GM13977 (cell line): ENCODE measurements around the gene TMEM97.

Experiments used
- DNase-seq: peaks from one replicate; pipeline ENCODE4 v3.0.0; 2012; ENCODE audit warnings: low spot score
- CTCF ChIP-seq: IDR thresholded peaks from 2 replicates; pipeline ENCODE4 v1.5.1; 2012; ENCODE audit warnings: mild to moderate bottlenecking, control low read depth; ENCODE audit not compliant: insufficient read depth; ENCODE audit errors: extremely low read depth, missing control alignments
- in situ Hi-C: fragments of 300-500 bp; cut with MboI; formaldehyde crosslinking; loops from one replicate; pipeline ENCODE4 v1.12.0; 2022; ENCODE audit warnings: low sequenced_read_pairs, low pct_unique_long_range_greater_than_20kb, mixed read lengths, inconsistent platforms; ENCODE audit not compliant: unreplicated experiment

The TMEM97 gene

DNA sequence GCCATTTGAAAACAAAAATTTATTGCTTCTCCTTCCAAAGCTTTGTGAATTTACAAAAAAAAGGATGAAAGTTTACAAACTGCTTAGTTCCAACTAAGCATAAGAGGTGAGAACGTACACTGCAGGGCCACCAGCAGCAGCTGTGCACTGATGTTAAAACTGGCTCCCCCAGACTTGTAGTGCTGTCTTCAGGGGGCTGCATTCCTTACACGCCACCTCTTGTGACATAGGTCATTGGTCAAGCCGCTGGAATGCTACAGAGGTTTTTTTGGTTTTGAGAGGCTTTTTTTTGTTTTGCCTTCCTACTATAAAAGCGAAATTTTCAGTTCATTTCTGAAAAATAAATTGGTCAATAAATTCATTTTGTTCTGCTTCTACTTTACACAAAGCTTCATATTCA, 9.3 kb downstream of the TMEM97 start:
- in situ Hi-C loops, result no loop called here
- no peak for DNase-seq
- no peak for TF ChIP-seq CTCF

DNA sequence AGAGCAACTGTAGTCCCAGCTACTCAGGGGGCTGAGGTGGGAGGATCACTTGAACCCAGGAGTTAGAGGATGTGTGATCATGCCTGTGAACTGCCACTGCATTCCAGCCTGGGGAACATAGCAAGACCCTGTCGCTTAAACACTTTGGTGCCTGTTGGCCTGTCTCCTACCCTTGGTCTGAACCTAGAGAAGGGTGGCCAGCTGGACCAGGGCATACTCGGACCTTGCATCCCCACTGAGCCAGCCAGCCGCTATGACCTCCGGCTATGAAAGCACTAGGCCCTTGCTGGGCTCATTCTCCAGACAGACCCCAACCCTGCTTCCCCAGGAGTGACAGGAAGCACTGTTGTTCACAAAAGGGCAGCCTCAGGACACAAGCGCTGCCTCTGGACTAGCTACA, 11.7 kb downstream of the TMEM97 start:
- DNase-seq, result no peak
- no peak for TF ChIP-seq CTCF
- in situ Hi-C loops, result no loop called here

DNA sequence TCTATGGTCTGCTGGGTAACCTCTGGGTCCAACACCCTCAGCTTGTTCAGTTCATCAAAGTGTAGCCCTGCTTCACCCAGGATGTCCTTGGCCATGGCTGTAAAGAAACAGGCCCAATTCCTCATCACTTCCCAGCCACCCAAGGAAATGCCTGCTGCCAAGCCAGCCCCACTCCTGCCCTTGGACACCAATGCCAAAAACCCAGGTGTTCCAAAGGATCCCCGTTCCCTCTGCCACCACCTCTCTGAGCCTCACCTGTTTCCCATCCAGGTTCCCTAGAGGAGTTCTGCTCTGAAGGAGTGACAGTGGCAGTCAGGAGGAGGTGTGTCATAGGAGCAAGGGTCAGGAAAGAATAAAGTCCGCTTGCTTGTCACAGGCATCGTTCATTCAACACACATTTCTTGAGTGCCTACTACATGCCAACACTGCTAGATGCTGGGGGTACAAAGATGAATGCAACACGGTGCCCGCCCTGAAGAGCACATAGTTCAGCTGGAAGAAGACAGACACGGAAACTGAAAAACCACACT, 13.0 kb downstream of the TMEM97 start:
- in situ Hi-C loops, result no loop called here

DNA sequence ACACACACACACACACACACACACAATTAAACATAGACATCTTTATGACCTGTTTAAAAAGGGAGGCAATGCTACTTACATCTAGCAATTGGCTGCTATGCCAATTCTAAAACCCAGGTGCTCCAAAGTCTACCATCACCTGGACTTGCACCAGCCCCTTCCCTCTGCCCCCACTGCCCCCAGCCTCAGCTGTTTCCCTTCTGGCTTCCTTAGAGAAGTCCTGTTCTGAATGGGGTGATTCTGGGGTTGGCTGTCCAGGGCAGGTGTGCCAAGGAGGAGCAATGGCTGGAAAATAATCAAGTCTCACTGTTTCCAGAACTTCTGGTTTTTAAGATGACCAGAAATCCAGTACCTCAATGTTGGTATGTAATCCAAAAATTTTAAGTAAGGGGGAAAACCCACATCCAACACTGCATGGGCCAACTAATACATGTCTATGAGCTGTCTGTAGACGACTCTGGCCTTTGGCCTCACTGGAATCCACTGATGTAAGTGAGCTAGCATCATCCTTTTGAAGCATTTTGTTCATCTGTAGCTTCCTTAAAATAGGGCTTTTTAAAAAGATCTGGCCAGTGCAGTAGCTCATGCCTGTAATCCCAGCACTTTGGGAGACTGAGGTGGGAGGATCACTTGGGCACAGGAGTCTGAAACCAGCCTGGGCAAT, 14.2 kb downstream of the TMEM97 start:
- in situ Hi-C loops, result no loop called here
- DNase-seq, result no peak
- TF ChIP-seq CTCF, result no peak

More for the DNA sequence above, 13.0 kb downstream of the TMEM97 start:
- DNase-seq, result no peak
- no peak for TF ChIP-seq CTCF

DNA sequence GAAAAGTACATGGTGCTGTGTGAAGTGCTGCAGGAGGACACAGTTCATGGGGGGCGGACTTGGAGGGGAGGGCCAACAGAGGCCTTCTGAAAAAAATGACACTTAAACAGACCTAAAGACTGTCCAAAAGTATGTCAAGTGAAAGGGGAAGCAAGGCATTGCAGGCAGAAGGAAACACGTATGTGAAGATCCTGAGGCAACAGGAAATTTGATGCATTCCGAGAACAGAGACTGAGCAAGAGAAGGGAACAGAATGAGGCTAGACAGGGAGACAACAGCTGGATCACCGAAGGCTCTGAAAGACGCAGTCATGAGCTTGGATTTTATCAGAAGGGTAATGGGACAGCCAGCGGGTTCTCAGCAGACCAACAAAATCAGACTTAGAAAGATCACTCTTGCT, 15.2 kb downstream of the TMEM97 start:
- TF ChIP-seq CTCF, result no peak
- DNase-seq, result no peak
- in situ Hi-C loops, result no loop called here

- TF ChIP-seq CTCF, result no peak
- in situ Hi-C loops, result no loop called here
- no peak for DNase-seq
Observed at GRCh38 chr17:28334666-28335200, 15.7 kb downstream of the TMEM97 start.
